ENCODE data around the gene ADM2.

ADM2 gene

GRCh38 chr22:50445880-50446707, 35.2 kb upstream of the ADM2 start:
- DNase-seq, result no peak

- DNase-seq, result no peak
Measured at GRCh38 chr22:50446708-50447575, 34.4 kb upstream of the ADM2 start.

GRCh38 chr22:50447576-50448551, 33.5 kb upstream of the ADM2 start:
- no peak for DNase-seq

GRCh38 chr22:50452649-50453048, 28.7 kb upstream of the ADM2 start:
- no peak for DNase-seq

GRCh38 chr22:50454556-50455075, 26.7 kb upstream of the ADM2 start:
- DNase-seq, result no peak

GRCh38 chr22:50455201-50455600, 26.1 kb upstream of the ADM2 start:
- no peak for DNase-seq

GRCh38 chr22:50456026-50456425, 25.3 kb upstream of the ADM2 start:
- DNase-seq, result no peak

GRCh38 chr22:50456466-50457234, 24.7 kb upstream of the ADM2 start:
- DNase-seq, result no peak

GRCh38 chr22:50459016-50459415, 22.3 kb upstream of the ADM2 start:
- DNase-seq, result no peak

- DNase-seq, result no peak
Measured at GRCh38 chr22:50459496-50460140, 21.7 kb upstream of the ADM2 start.

GRCh38 chr22:50460938-50461337, 20.4 kb upstream of the ADM2 start:
- DNase-seq, result no peak

GRCh38 chr22:50461536-50461935, 19.8 kb upstream of the ADM2 start:
- no peak for DNase-seq

- no peak for DNase-seq
Measured at GRCh38 chr22:50461979-50462540, 19.3 kb upstream of the ADM2 start.

GRCh38 chr22:50463188-50463900, 18.0 kb upstream of the ADM2 start:
- DNase-seq, result no peak

- DNase-seq, result no peak
Measured at GRCh38 chr22:50464451-50464850, 16.9 kb upstream of the ADM2 start.

GRCh38 chr22:50465066-50465930, 16.0 kb upstream of the ADM2 start:
- DNase-seq, result no peak

- no peak for DNase-seq
Measured at GRCh38 chr22:50467341-50467740, 14.0 kb upstream of the ADM2 start.

GRCh38 chr22:50467773-50468440, 13.4 kb upstream of the ADM2 start:
- no peak for DNase-seq

- DNase-seq, result no peak
Measured at GRCh38 chr22:50468626-50469025, 12.7 kb upstream of the ADM2 start.
